Activated CD4-positive, alpha-beta T cell treated with anti-CD3 and anti-CD28 coated beads for 36 hours (primary cell): ENCODE data around the gene DBF4. TPM values are rescaled to one million over a fixed set of nuclear protein-coding genes. Genes with fewer than 3 reads are reported as not detected.
A peak's percentile ranks its signal among the peaks of the same experiment; 100 is the strongest.
"Not testable (repeated sequence)": the region's sequence is repeated elsewhere in the genome, so short reads cannot be mapped to it uniquely, and the experiment has no call there.

Source experiments
- ATAC-seq: fragments of 200-7000 bp; cut with Tn5 transposase; one replicate; pipeline ENCODE4 v1.10.0; 2021; ENCODE audit warnings: mild to moderate bottlenecking, moderate library complexity
- CTCF ChIA-PET: fragments of 350-600 bp; sonication (Branson Sonifier 250); formaldehyde crosslinking; loops from one replicate; lab custom pipeline; 2021; ENCODE audit warnings: antibody characterized with exemption; lab: Charles Lee
- POLR2A ChIA-PET: fragments of 350-600 bp; sonication (Branson Sonifier 250); formaldehyde crosslinking; loops from one replicate; lab custom pipeline; 2021; ENCODE audit warnings: antibody characterized with exemption, inconsistent platforms; lab: Charles Lee
- DNase-seq: peaks from one replicate; pipeline ENCODE4 v3.0.0-alpha.2; 2020
- H3K27ac Mint-ChIP-seq: one replicate; pipeline ENCODE4 v1.8.0; 2021; ENCODE audit warnings: mixed read lengths
- H3K27me3 Mint-ChIP-seq: one replicate; pipeline ENCODE4 v1.8.0; 2021; ENCODE audit warnings: mixed read lengths
- H3K36me3 Mint-ChIP-seq: one replicate; pipeline ENCODE4 v1.8.0; 2021; ENCODE audit warnings: low read depth, mixed read lengths
- H3K4me1 Mint-ChIP-seq: one replicate; pipeline ENCODE4 v1.8.0; 2021; ENCODE audit warnings: mixed read lengths
- H3K4me3 Mint-ChIP-seq: one replicate; pipeline ENCODE4 v1.8.0; 2021; ENCODE audit warnings: mild to moderate bottlenecking, moderate library complexity, mixed read lengths
- H3K9me3 Mint-ChIP-seq: one replicate; pipeline ENCODE4 v1.8.0; 2021; ENCODE audit warnings: low read depth, mixed read lengths
- intact Hi-C, 2 experiments: fragments of 100-400 bp; cut with DNase I in 1 of 2; cut with micrococcal nuclease in 1 of 2; formaldehyde crosslinking; loops; one replicate each; pipeline versions ENCODE4 v1.14.2 to v1.15.1; 2022 to 2024; cut with DNase I, micrococcal nuclease
- total RNA-seq, 2 experiments: library from RNA; stranded (reverse); gene quantifications; one replicate each; pipeline ENCODE4 v1.2.3, GENCODE V29; 2021

DBF4 gene
- total RNA-seq, 2 experiments from 2014 or later = 68.6 to 86.4 TPM

GRCh38 chr7:87926581-87927461 lies 50.5 kb downstream of the DBF4 start:
- ChIA-PET CTCF (no interaction called here), POLR2A (no interaction called here)
- H3K27ac Mint-ChIP-seq = no peak overlapping the region
- no peak overlapping the region for H3K4me3 Mint-ChIP-seq
- H3K9me3 Mint-ChIP-seq = no peaks in the 10 kb centered on the region
- H3K36me3 Mint-ChIP-seq = no peaks in the 10 kb centered on the region
- DNase-seq = peak; percentile 18
- H3K27me3 Mint-ChIP-seq = no peaks in the 10 kb centered on the region
- no peak for ATAC-seq
- intact Hi-C loops = no loop called here
- H3K4me1 Mint-ChIP-seq = peaks cover 2% of the 10 kb centered on the region

- Mint-ChIP-seq H3K27ac (no peak overlapping the region), H3K27me3 (peaks cover 5% of the 10 kb centered on the region), H3K4me3 (peak overlapping the region; percentile 81), H3K36me3 (peaks cover 2% of the 10 kb centered on the region), H3K4me1 (peaks cover 9% of the 10 kb centered on the region), H3K9me3 (no peaks in the 10 kb centered on the region)
- ATAC-seq (peak; percentile 14), DNase-seq (no peak)
- POLR2A ChIA-PET = interaction anchor here (0.7 kb wide), 1 partner anchor 125 kb away, joined by 3 read pairs; no protein-coding TSS in a partner anchor
- CTCF ChIA-PET = no interaction called here
- intact Hi-C loops = loop anchor here (10.0 kb wide), 3 partner anchors 181 to 589 kb away; partner anchors contain the start of genes CROT (in 1 of the 2) and RUNDC3B (in 1 of the 2)
Measured at GRCh38 chr7:87933605-87933952, 57.3 kb downstream of the DBF4 start.

- Mint-ChIP-seq H3K27me3 (peaks cover 5% of the 10 kb centered on the region), H3K4me3 (peak within 1 kb of the TSS; percentile 81), H3K27ac (peak within 1 kb of the TSS; percentile 81), H3K36me3 (peaks cover 4% of the 10 kb centered on the region), H3K9me3 (no peaks in the 10 kb centered on the region), H3K4me1 (peaks cover 9% of the 10 kb centered on the region)
- peak; percentile 89 for DNase-seq
- ChIA-PET CTCF (interaction anchor here (0.7 to 1.0 kb wide), 2 partner anchors 32 to 282 kb away, joined by 3 read pairs; no protein-coding TSS in a partner anchor), POLR2A (interaction anchor here (0.7 kb wide), 1 partner anchor 124 kb away, joined by 3 read pairs; no protein-coding TSS in a partner anchor)
- ATAC-seq = peak; percentile 98
- intact Hi-C loops = loop anchor here (1.0 to 10.0 kb wide), 6 partner anchors 57 to 589 kb away; partner anchors contain the start of genes DBF4 (in 2 of the 2), SLC25A40 (in 2 of the 2), CROT (in 1 of the 2) and RUNDC3B (in 1 of the 2)
Measured at GRCh38 chr7:87933953-87934698, 57.8 kb downstream of the DBF4 start, which contains the start of gene ADAM22. ADAM22 (plus strand) TSS chr7:87934251; CDS start chr7:87934466, 215 bp downstream.

- Mint-ChIP-seq H3K27ac (no peak overlapping the region), H3K36me3 (peaks cover 5% of the 10 kb centered on the region), H3K4me3 (peak overlapping the region; percentile 81), H3K27me3 (peaks cover 5% of the 10 kb centered on the region), H3K4me1 (peaks cover 9% of the 10 kb centered on the region), H3K9me3 (no peaks in the 10 kb centered on the region)
- peak; percentile 34 for DNase-seq
- CTCF ChIA-PET = interaction anchor here (0.7 to 1.0 kb wide), 2 partner anchors 31 to 281 kb away, joined by 3 read pairs; no protein-coding TSS in a partner anchor
- intact Hi-C loops = loop anchor here (1.0 to 10.0 kb wide), 6 partner anchors 58 to 590 kb away; partner anchors contain the start of genes DBF4 (in 2 of the 2), SLC25A40 (in 2 of the 2), CROT (in 1 of the 2) and RUNDC3B (in 1 of the 2)
- ATAC-seq = no peak
- POLR2A ChIA-PET = interaction anchor here (0.6 kb wide), 1 partner anchor 56 kb away, joined by 3 read pairs; no protein-coding TSS in a partner anchor
Measured at GRCh38 chr7:87934699-87935383, 58.5 kb downstream of the DBF4 start.

GRCh38 chr7:87935384-87935706 lies 59.1 kb downstream of the DBF4 start:
- ChIA-PET POLR2A (interaction anchor here (0.6 kb wide), 1 partner anchor 57 kb away, joined by 3 read pairs; no protein-coding TSS in a partner anchor), CTCF (interaction anchor here (1.0 kb wide), 1 partner anchor 30 kb away, joined by 3 read pairs; no protein-coding TSS in a partner anchor)
- DNase-seq = peak; percentile 9
- Mint-ChIP-seq H3K27me3 (peaks cover 5% of the 10 kb centered on the region), H3K4me1 (peaks cover 9% of the 10 kb centered on the region), H3K9me3 (no peaks in the 10 kb centered on the region), H3K4me3 (peak overlapping the region; percentile 81), H3K36me3 (peaks cover 5% of the 10 kb centered on the region), H3K27ac (no peak overlapping the region)
- intact Hi-C loops = loop anchor here (2.0 to 10.0 kb wide), 5 partner anchors 59 to 591 kb away; partner anchors contain the start of genes CROT (in 1 of the 2), DBF4 (in 1 of the 2), RUNDC3B (in 1 of the 2) and SLC25A40 (in 1 of the 2)
- ATAC-seq = no peak

- Mint-ChIP-seq H3K27ac (no peak overlapping the region), H3K36me3 (peaks cover 3% of the 10 kb centered on the region), H3K4me3 (no peak overlapping the region), H3K27me3 (peaks cover 2% of the 10 kb centered on the region), H3K9me3 (no peaks in the 10 kb centered on the region), H3K4me1 (no peaks in the 10 kb centered on the region)
- POLR2A ChIA-PET = no interaction called here
- DNase-seq = no peak
- intact Hi-C loops = no loop called here
- CTCF ChIA-PET = no interaction called here
- no peak for ATAC-seq
Measured at GRCh38 chr7:87941138-87941537, 64.8 kb downstream of the DBF4 start.

- intact Hi-C loops = no loop called here
- H3K9me3 Mint-ChIP-seq = no peaks in the 10 kb centered on the region
- POLR2A ChIA-PET = no interaction called here
- ATAC-seq = no peak
- H3K27me3 Mint-ChIP-seq = no peaks in the 10 kb centered on the region
- H3K4me1 Mint-ChIP-seq = no peaks in the 10 kb centered on the region
- no peak overlapping the region for H3K4me3 Mint-ChIP-seq
- H3K27ac Mint-ChIP-seq = no peak overlapping the region
- H3K36me3 Mint-ChIP-seq = no peaks in the 10 kb centered on the region
- DNase-seq = no peak
- CTCF ChIA-PET = no interaction called here
Measured at GRCh38 chr7:87944547-87944946, 68.3 kb downstream of the DBF4 start.

- H3K4me3 Mint-ChIP-seq, H3K27me3 Mint-ChIP-seq, CTCF ChIA-PET, H3K9me3 Mint-ChIP-seq, DNase-seq, intact Hi-C loops, POLR2A ChIA-PET, H3K36me3 Mint-ChIP-seq, H3K27ac Mint-ChIP-seq, H3K4me1 Mint-ChIP-seq, ATAC-seq: not testable (repeated sequence)
Measured at GRCh38 chr7:87945926-87946325, 69.6 kb downstream of the DBF4 start.

GRCh38 chr7:87948371-87948770 lies 72.1 kb downstream of the DBF4 start:
- no peak overlapping the region for H3K4me3 Mint-ChIP-seq
- H3K36me3 Mint-ChIP-seq = peaks cover 2% of the 10 kb centered on the region
- no peaks in the 10 kb centered on the region for H3K4me1 Mint-ChIP-seq
- DNase-seq (no peak), ATAC-seq (no peak)
- H3K27ac Mint-ChIP-seq = no peak overlapping the region
- H3K27me3 Mint-ChIP-seq = no peaks in the 10 kb centered on the region
- no peaks in the 10 kb centered on the region for H3K9me3 Mint-ChIP-seq
- CTCF ChIA-PET = no interaction called here
- POLR2A ChIA-PET = no interaction called here
- intact Hi-C loops = no loop called here
